ENCODE results near the gene LELP1. TPM values are rescaled to one million over a fixed set of nuclear protein-coding genes. Genes with fewer than 3 reads are reported as not detected.
A peak's percentile ranks its signal among the peaks of the same experiment; 100 is the strongest.

Gene LELP1
- total and polyA plus RNA-seq, 2 of the 13 experiments (the other 11 are each of a cell fraction or from before 2014, with no cell fraction given): not detected

DNA sequence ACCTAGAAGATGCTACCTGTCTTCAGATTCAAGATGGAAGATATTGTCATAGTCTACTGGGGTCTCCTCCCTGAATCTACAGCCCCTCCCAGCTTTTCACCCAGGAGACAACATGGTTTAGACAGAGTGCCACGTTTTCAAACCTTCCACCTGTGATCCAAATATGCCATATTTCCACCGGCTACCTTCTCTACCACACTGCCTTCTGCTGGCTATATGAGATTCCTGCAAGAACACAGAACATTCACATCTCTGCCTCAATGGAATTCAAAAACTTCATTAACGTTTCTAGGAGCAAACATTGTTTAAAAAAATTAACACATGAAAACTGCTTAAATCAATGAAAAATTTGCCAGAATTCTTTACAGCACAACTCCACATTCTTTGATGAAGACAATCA is 12.9 kb upstream of the LELP1 start:
- intact Hi-C loops (cut with micrococcal nuclease; ENCODE audit: unreplicated experiment) (no loop called here), in situ Hi-C loops (cut with HindIII; ENCODE audit: extremely low pct_ligation_motif_present, low pct_unique_long_range_greater_than_20kb) (loop anchor here (10.0 kb wide), 1 partner anchor 316 kb away; the partner anchor contains the start of gene SMCP)
- CTCF ChIA-PET (ENCODE audit: low intra/inter-chr PET ratio, low total read pairs): no interaction called here
- Histone ChIP-seq H3K36me3 (replicated peaks in 1 of 2; ENCODE audit: control insufficient read depth in 1 of 2, insufficient read depth in 2 of 2, low read length in 2 of 2) (no peaks in the 10 kb centered on the region), H4K20me1 (ENCODE audit: insufficient read depth, low read length) (no peaks in the 10 kb centered on the region), H3K79me2 (ENCODE audit: insufficient read depth, low read length) (no peaks in the 10 kb centered on the region), H3K4me2 (ENCODE audit: low read depth, low read length) (no peak overlapping the region), H3K27me3 (ENCODE audit: control insufficient read depth in 1 of 2, insufficient read depth in 2 of 2, low read length in 2 of 2) (no peaks in the 10 kb centered on the region), H3K4me1 (ENCODE audit: insufficient read depth, low read length) (no peaks in the 10 kb centered on the region), H3K27ac (ENCODE audit: extremely low read length, insufficient read depth, low read length) (no peak overlapping the region), H2AFZ (ENCODE audit: low read length) (no peak overlapping the region), H3K4me3 (replicated peaks in 1 of 3; ENCODE audit: insufficient read depth in 1 of 3, low read depth in 2 of 3, low read length in 3 of 3) (no peak overlapping the region), H3K9me3 (ENCODE audit: low read length) (no peaks in the 10 kb centered on the region), H3K9ac (ENCODE audit: insufficient read depth, low read depth, low read length) (no peak overlapping the region)
- DNase-seq (ENCODE audit: low spot score) (no peak), FAIRE-seq (no peak), ATAC-seq (no peak)
- BruUV-seq (replicated peaks): no TSS peak
- no peak for TF ChIP-seq HNRNPK (IDR thresholded peaks at IDR 0.05; ENCODE audit: low read depth, low read length, poor library complexity, severe bottlenecking)
- TF ChIP-seq, protein P1, sequence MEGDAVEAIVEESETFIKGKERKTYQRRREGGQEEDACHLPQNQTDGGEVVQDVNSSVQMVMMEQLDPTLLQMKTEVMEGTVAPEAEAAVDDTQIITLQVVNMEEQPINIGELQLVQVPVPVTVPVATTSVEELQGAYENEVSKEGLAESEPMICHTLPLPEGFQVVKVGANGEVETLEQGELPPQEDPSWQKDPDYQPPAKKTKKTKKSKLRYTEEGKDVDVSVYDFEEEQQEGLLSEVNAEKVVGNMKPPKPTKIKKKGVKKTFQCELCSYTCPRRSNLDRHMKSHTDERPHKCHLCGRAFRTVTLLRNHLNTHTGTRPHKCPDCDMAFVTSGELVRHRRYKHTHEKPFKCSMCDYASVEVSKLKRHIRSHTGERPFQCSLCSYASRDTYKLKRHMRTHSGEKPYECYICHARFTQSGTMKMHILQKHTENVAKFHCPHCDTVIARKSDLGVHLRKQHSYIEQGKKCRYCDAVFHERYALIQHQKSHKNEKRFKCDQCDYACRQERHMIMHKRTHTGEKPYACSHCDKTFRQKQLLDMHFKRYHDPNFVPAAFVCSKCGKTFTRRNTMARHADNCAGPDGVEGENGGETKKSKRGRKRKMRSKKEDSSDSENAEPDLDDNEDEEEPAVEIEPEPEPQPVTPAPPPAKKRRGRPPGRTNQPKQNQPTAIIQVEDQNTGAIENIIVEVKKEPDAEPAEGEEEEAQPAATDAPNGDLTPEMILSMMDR (CRISPR knock-in tag; IDR thresholded peaks at IDR 0.05): 0 out of 2 replicates have a peak, but pooled peaks have one; percentile 7
- WGBS (ENCODE audit: low lambda C conversion rate): 0% methylated on average over 3 of the region's 3 CpGs
- POLR2A ChIA-PET: no interaction called here

DNA sequence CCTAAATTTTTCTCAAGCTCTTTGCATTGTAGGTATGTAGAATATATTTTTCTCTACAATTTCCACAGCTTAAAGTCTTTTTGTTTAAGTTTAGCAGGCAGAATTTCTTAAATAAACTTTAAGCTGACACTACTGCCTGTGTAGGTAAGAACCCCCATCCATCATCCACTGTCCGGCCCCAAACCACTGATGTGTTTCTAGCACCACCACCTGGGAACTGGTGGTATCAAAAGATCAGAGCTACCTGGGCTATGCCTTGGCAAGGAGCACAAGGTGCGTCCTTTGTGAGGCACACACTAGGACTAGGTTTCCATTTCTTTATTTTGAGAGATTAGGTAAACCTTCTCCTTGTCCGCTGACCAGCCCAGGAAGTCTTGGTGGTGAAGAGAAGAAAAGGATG is 10.5 kb upstream of the LELP1 start:
- WGBS (ENCODE audit: low lambda C conversion rate): 0% methylated on average over 3 of the region's 3 CpGs
- intact Hi-C loops (cut with micrococcal nuclease; ENCODE audit: unreplicated experiment) (loop anchor here (2.0 kb wide), 1 partner anchor 276 kb away; no protein-coding TSS in a partner anchor), in situ Hi-C loops (cut with HindIII; ENCODE audit: extremely low pct_ligation_motif_present, low pct_unique_long_range_greater_than_20kb) (loop anchor here (10.0 kb wide), 1 partner anchor 318 kb away; the partner anchor contains the start of gene SMCP)
- Histone ChIP-seq H3K9me3 (ENCODE audit: low read length) (no peaks in the 10 kb centered on the region), H3K27ac (ENCODE audit: extremely low read length, insufficient read depth, low read length) (no peak overlapping the region), H2AFZ (ENCODE audit: low read length) (no peak overlapping the region), H3K4me2 (ENCODE audit: low read depth, low read length) (no peak overlapping the region), H3K4me1 (ENCODE audit: insufficient read depth, low read length) (no peaks in the 10 kb centered on the region), H4K20me1 (ENCODE audit: insufficient read depth, low read length) (no peaks in the 10 kb centered on the region), H3K27me3 (ENCODE audit: control insufficient read depth in 1 of 2, insufficient read depth in 2 of 2, low read length in 2 of 2) (no peaks in the 10 kb centered on the region), H3K4me3 (replicated peaks in 1 of 3; ENCODE audit: insufficient read depth in 1 of 3, low read depth in 2 of 3, low read length in 3 of 3) (no peak overlapping the region), H3K36me3 (replicated peaks in 1 of 2; ENCODE audit: control insufficient read depth in 1 of 2, insufficient read depth in 2 of 2, low read length in 2 of 2) (no peaks in the 10 kb centered on the region), H3K9ac (ENCODE audit: insufficient read depth, low read depth, low read length) (no peak overlapping the region), H3K79me2 (ENCODE audit: insufficient read depth, low read length) (no peaks in the 10 kb centered on the region)
- peak; percentile 71 for ATAC-seq
- peak; percentile 8 for DNase-seq (ENCODE audit: low spot score)
- FAIRE-seq: no peak
- BruUV-seq (replicated peaks): no TSS peak
- ChIA-PET CTCF (ENCODE audit: low intra/inter-chr PET ratio, low total read pairs) (interaction anchor here (0.7 to 1.0 kb wide), 2 partner anchors 322 to 539 kb away, joined by 4 read pairs; no protein-coding TSS in a partner anchor), POLR2A (no interaction called here)
- TF ChIP-seq, protein P2, sequence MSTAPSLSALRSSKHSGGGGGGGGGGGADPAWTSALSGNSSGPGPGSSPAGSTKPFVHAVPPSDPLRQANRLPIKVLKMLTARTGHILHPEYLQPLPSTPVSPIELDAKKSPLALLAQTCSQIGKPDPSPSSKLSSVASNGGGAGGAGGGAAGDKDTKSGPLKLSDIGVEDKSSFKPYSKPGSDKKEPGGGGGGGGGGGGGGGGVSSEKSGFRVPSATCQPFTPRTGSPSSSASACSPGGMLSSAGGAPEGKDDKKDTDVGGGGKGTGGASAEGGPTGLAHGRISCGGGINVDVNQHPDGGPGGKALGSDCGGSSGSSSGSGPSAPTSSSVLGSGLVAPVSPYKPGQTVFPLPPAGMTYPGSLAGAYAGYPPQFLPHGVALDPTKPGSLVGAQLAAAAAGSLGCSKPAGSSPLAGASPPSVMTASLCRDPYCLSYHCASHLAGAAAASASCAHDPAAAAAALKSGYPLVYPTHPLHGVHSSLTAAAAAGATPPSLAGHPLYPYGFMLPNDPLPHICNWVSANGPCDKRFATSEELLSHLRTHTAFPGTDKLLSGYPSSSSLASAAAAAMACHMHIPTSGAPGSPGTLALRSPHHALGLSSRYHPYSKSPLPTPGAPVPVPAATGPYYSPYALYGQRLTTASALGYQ (CRISPR knock-in tag; IDR thresholded peaks at IDR 0.05): no peak
- no peak for TF ChIP-seq RFXAP (CRISPR knock-in tag; IDR thresholded peaks at IDR 0.05; ENCODE audit: borderline replicate concordance)
- TF ChIP-seq SALL2 (CRISPR knock-in tag; IDR thresholded peaks at IDR 0.05): no peak
- TF ChIP-seq, protein P3, sequence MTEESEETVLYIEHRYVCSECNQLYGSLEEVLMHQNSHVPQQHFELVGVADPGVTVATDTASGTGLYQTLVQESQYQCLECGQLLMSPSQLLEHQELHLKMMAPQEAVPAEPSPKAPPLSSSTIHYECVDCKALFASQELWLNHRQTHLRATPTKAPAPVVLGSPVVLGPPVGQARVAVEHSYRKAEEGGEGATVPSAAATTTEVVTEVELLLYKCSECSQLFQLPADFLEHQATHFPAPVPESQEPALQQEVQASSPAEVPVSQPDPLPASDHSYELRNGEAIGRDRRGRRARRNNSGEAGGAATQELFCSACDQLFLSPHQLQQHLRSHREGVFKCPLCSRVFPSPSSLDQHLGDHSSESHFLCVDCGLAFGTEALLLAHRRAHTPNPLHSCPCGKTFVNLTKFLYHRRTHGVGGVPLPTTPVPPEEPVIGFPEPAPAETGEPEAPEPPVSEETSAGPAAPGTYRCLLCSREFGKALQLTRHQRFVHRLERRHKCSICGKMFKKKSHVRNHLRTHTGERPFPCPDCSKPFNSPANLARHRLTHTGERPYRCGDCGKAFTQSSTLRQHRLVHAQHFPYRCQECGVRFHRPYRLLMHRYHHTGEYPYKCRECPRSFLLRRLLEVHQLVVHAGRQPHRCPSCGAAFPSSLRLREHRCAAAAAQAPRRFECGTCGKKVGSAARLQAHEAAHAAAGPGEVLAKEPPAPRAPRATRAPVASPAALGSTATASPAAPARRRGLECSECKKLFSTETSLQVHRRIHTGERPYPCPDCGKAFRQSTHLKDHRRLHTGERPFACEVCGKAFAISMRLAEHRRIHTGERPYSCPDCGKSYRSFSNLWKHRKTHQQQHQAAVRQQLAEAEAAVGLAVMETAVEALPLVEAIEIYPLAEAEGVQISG (CRISPR knock-in tag; IDR thresholded peaks at IDR 0.05): no peak
- no peak for TF ChIP-seq MTA3 (CRISPR knock-in tag; IDR thresholded peaks at IDR 0.05)
- TF ChIP-seq SMAD3 (CRISPR knock-in tag; IDR thresholded peaks at IDR 0.05): no peak
- no peak for TF ChIP-seq AGO1 (IDR thresholded peaks at IDR 0.05; ENCODE audit: low read depth, low read length, poor library complexity, severe bottlenecking)
- TF ChIP-seq STAG1 (CRISPR knock-in tag; IDR thresholded peaks at IDR 0.05): peak; percentile 69
- TF ChIP-seq ZMYM4 (CRISPR knock-in tag; IDR thresholded peaks at IDR 0.05): no peak
- TF ChIP-seq, protein P4, sequence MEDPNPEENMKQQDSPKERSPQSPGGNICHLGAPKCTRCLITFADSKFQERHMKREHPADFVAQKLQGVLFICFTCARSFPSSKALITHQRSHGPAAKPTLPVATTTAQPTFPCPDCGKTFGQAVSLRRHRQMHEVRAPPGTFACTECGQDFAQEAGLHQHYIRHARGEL (CRISPR knock-in tag; IDR thresholded peaks at IDR 0.05): no peak

Data from HepG2 (cell line).